Measurements from ENCODE around the gene CCNB1. TPM values are rescaled to one million over a fixed set of nuclear protein-coding genes. Genes with fewer than 3 reads are reported as not detected.

The CCNB1 gene
- polyA plus RNA-seq, 1 donor (not counting 4 experiments of a cell fraction or from before 2014, with no cell fraction given) = 126 TPM

DNA sequence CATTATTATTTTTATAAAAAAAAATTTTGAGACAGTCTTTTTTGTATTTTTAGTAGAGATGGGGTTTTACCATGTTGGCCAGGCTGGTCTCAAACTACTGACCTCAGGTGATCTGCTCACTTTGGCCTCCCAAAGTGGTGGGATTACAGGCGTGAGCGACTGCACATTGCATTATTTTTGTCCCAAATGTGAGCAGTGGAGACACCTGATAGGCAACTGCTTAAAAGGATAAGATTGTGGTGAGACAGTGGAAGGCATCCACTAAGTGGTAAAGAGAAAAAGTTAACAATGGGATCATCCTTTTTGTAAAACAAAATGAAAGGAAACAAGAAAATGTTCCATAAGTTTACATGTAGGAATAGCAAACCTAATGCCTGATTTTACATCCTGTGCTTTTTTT, 20.4 kb downstream of the CCNB1 start:
- peaks cover 2% of the 10 kb centered on the region for H3K4me1 ChIP-seq (ENCODE audit: control insufficient read depth, extremely low read depth, insufficient read depth, low read length)
- H3K36me3 ChIP-seq (ENCODE audit: control insufficient read depth in 2 of 2, extremely low read depth in 1 of 2, insufficient read depth in 2 of 2, low read length in 2 of 2) = no peaks in the 10 kb centered on the region
- H3K27me3 ChIP-seq (ENCODE audit: control insufficient read depth, extremely low read depth, insufficient read depth, low read length) = no peaks in the 10 kb centered on the region
- H4K20me1 ChIP-seq (ENCODE audit: control insufficient read depth, extremely low read depth, insufficient read depth, low read length) = no peaks in the 10 kb centered on the region
- no peak overlapping the region for H3K9ac ChIP-seq (ENCODE audit: control insufficient read depth, extremely low read depth, insufficient read depth, low read length)
- no peak overlapping the region for H2AFZ ChIP-seq (ENCODE audit: control insufficient read depth, low read length)
- no peaks in the 10 kb centered on the region for H3K9me3 ChIP-seq (ENCODE audit: control insufficient read depth, low read depth, low read length)
- H3K4me3 ChIP-seq (ENCODE audit: control insufficient read depth in 2 of 3, extremely low read depth in 1 of 3, insufficient read depth in 2 of 3, low read depth in 1 of 3, low read length in 3 of 3) = no peak overlapping the region
- H3K4me2 ChIP-seq (ENCODE audit: control insufficient read depth, extremely low read depth, insufficient read depth, low read depth, low read length) = no peak overlapping the region
- dilution Hi-C loops (cut with MboI; ENCODE audit: extremely low pct_ligation_motif_present, low sequenced_read_pairs) = no loop called here
- TF ChIP-seq, protein P1, sequence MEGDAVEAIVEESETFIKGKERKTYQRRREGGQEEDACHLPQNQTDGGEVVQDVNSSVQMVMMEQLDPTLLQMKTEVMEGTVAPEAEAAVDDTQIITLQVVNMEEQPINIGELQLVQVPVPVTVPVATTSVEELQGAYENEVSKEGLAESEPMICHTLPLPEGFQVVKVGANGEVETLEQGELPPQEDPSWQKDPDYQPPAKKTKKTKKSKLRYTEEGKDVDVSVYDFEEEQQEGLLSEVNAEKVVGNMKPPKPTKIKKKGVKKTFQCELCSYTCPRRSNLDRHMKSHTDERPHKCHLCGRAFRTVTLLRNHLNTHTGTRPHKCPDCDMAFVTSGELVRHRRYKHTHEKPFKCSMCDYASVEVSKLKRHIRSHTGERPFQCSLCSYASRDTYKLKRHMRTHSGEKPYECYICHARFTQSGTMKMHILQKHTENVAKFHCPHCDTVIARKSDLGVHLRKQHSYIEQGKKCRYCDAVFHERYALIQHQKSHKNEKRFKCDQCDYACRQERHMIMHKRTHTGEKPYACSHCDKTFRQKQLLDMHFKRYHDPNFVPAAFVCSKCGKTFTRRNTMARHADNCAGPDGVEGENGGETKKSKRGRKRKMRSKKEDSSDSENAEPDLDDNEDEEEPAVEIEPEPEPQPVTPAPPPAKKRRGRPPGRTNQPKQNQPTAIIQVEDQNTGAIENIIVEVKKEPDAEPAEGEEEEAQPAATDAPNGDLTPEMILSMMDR (optimal IDR thresholded peaks at IDR 0.05 in 1 of 3, IDR thresholded peaks at IDR 0.05 in 1 of 3, conservative IDR thresholded peaks at IDR 0.05 in 1 of 3; ENCODE audit: extremely low read depth in 1 of 3, insufficient read depth in 2 of 3, low read length in 3 of 3) = no peak
- TF ChIP-seq EZH2 (IDR thresholded peaks at IDR 0.05; ENCODE audit: low read length) = no peak
- no peaks in the 10 kb centered on the region for H3K9me1 ChIP-seq (ENCODE audit: control insufficient read depth, extremely low read depth, insufficient read depth, low read length)
- H3K79me2 ChIP-seq (ENCODE audit: control insufficient read depth, insufficient read depth, low read length) = no peaks in the 10 kb centered on the region
- H3K27ac ChIP-seq (ENCODE audit: control insufficient read depth, insufficient read depth, low read length) = no peak overlapping the region
- no peak for FAIRE-seq
- DNase-seq (ENCODE audit: low read depth, low spot score) = no peak

DNA sequence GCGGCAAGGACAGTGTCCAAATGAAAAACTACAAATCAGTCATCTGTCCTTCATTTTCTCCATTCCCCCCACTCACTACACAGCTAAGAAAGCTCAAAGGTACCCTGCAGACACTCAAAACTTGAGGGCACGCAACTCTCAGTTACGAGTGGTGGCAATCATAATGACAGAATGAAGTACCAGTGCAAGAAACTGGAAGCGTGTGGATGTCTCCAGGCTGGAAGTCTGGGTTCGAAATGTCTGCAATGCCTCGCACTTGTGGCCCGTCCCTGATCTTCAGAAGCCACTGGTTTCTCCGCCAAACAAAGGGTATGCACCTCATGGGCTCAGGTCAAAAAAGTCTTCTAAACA, 21.8 kb downstream of the CCNB1 start:
- FAIRE-seq = peak; percentile 26

More for the DNA sequence above, 21.8 kb downstream of the CCNB1 start:
- dilution Hi-C loops (cut with MboI; ENCODE audit: extremely low pct_ligation_motif_present, low sequenced_read_pairs) = no loop called here
- Histone ChIP-seq H3K27me3 (ENCODE audit: control insufficient read depth, extremely low read depth, insufficient read depth, low read length) (no peaks in the 10 kb centered on the region), H3K27ac (ENCODE audit: control insufficient read depth, insufficient read depth, low read length) (peak overlapping the region; percentile 83), H3K4me1 (ENCODE audit: control insufficient read depth, extremely low read depth, insufficient read depth, low read length) (peaks cover 2% of the 10 kb centered on the region), H3K4me2 (ENCODE audit: control insufficient read depth, extremely low read depth, insufficient read depth, low read depth, low read length) (peak overlapping the region; percentile 88), H3K9ac (ENCODE audit: control insufficient read depth, extremely low read depth, insufficient read depth, low read length) (peak overlapping the region; percentile 84), H3K4me3 (ENCODE audit: control insufficient read depth in 2 of 3, extremely low read depth in 1 of 3, insufficient read depth in 2 of 3, low read depth in 1 of 3, low read length in 3 of 3) (peak overlapping the region; percentile 71 to 87 (median 77)), H4K20me1 (ENCODE audit: control insufficient read depth, extremely low read depth, insufficient read depth, low read length) (no peaks in the 10 kb centered on the region), H3K9me3 (ENCODE audit: control insufficient read depth, low read depth, low read length) (no peaks in the 10 kb centered on the region), H3K36me3 (ENCODE audit: control insufficient read depth in 2 of 2, extremely low read depth in 1 of 2, insufficient read depth in 2 of 2, low read length in 2 of 2) (no peaks in the 10 kb centered on the region), H3K79me2 (ENCODE audit: control insufficient read depth, insufficient read depth, low read length) (no peaks in the 10 kb centered on the region), H2AFZ (ENCODE audit: control insufficient read depth, low read length) (peak overlapping the region; percentile 94), H3K9me1 (ENCODE audit: control insufficient read depth, extremely low read depth, insufficient read depth, low read length) (no peaks in the 10 kb centered on the region)
- DNase-seq (ENCODE audit: low read depth, low spot score) = no peak
- TF ChIP-seq EZH2 (IDR thresholded peaks at IDR 0.05; ENCODE audit: low read length) = no peak
- TF ChIP-seq, protein P1 (optimal IDR thresholded peaks at IDR 0.05 in 1 of 3, IDR thresholded peaks at IDR 0.05 in 1 of 3, conservative IDR thresholded peaks at IDR 0.05 in 1 of 3; ENCODE audit: extremely low read depth in 1 of 3, insufficient read depth in 2 of 3, low read length in 3 of 3) = no peak

Data from keratinocyte (primary cell).